Measurements from ENCODE around the gene MIA3.

DNA sequence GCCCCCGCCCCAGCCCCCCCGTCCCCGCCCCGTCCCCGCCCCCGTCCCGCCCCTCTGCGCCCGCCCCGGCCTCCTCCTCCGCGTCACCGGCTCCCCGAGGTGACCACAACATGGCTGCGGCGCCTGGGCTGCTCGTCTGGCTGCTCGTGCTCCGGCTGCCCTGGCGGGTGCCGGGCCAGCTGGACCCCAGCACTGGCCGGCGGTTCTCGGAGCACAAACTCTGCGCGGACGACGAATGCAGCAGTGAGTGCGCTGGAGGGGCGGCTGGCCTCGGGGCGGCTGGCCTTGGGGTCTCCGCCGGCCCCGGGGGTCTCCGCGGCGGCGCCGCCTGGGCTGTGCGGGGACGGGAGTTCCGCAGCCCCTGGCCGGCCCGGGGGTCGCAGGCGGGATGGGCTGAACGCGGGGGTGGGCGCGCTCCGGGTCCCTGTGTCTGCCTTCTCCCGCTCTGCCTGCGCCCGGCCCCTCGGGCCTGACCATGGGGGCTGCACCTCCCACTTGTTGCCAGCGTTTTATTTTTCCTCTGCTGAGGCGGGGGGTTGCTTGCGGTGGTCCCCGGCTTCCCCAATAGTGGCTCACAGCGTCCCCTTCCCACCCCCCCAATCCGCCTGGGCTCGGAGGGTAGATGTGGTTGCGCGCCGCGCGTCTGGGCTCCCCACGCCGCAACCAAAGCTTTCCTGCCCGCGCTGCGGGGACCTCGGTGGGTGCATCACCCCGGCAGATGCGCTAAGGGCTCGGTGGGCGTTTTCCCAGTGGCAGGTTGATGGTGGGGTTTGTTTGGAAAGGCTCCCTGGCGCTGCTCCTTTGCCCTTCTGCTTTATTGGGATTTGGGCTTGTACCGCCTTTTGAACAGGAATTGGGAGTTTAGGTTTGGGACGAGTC is at the start of gene MIA3:
- TF ChIP-seq, protein P1, sequence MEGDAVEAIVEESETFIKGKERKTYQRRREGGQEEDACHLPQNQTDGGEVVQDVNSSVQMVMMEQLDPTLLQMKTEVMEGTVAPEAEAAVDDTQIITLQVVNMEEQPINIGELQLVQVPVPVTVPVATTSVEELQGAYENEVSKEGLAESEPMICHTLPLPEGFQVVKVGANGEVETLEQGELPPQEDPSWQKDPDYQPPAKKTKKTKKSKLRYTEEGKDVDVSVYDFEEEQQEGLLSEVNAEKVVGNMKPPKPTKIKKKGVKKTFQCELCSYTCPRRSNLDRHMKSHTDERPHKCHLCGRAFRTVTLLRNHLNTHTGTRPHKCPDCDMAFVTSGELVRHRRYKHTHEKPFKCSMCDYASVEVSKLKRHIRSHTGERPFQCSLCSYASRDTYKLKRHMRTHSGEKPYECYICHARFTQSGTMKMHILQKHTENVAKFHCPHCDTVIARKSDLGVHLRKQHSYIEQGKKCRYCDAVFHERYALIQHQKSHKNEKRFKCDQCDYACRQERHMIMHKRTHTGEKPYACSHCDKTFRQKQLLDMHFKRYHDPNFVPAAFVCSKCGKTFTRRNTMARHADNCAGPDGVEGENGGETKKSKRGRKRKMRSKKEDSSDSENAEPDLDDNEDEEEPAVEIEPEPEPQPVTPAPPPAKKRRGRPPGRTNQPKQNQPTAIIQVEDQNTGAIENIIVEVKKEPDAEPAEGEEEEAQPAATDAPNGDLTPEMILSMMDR (conservative IDR thresholded peaks at IDR 0.05; ENCODE audit: low read depth, low read length), result no peak
- no peak for TF ChIP-seq EZH2 (IDR thresholded peaks at IDR 0.05; ENCODE audit: low read length, unreplicated experiment)
- no peak for TF ChIP-seq EZH2phosphoT487 (IDR thresholded peaks at IDR 0.05; ENCODE audit: borderline replicate concordance, low read length)
